Mesendoderm (in vitro differentiated cells): ENCODE results near the gene STOM.
A peak's percentile ranks its signal among the peaks of the same experiment; 100 is the strongest.

Experiments
- DNase-seq: peaks from one replicate; pipeline ENCODE4 v3.0.0; 2013
- H2AK5ac ChIP-seq: 2 replicates; pipeline ENCODE4 v1.6.1; 2013; ENCODE audit warnings: low read length, inconsistent platforms
- H2BK120ac ChIP-seq: 2 replicates; pipeline ENCODE4 v1.6.1; 2013; ENCODE audit warnings: low read depth, mild to moderate bottlenecking, low read length, moderate library complexity, mixed read lengths
- H2BK15ac ChIP-seq: replicated peaks from 2 replicates; pipeline ENCODE4 v1.6.1; 2013; ENCODE audit warnings: low read depth, mild to moderate bottlenecking, moderate library complexity
- H2BK5ac ChIP-seq: 2 replicates; pipeline ENCODE4 v1.6.1; 2013; ENCODE audit warnings: low read length, inconsistent platforms
- H3K18ac ChIP-seq: 2 replicates; pipeline ENCODE4 v1.6.1; 2013; ENCODE audit warnings: mild to moderate bottlenecking, low read length, mixed read lengths
- H3K23ac ChIP-seq: one replicate; pipeline ENCODE4 v1.6.1; 2013; ENCODE audit warnings: low read length
- H3K27ac ChIP-seq: 2 replicates; pipeline ENCODE4 v1.5.1; 2013; ENCODE audit warnings: low read depth, mild to moderate bottlenecking, inconsistent platforms, low read length, moderate library complexity
- H3K27me3 ChIP-seq: 2 replicates; pipeline ENCODE4 v1.6.1; 2013; ENCODE audit warnings: low read length, control low read depth, mild to moderate bottlenecking, inconsistent platforms; ENCODE audit not compliant: insufficient read depth, poor library complexity
- H3K36me3 ChIP-seq: 2 replicates; pipeline ENCODE4 v1.6.1; 2013; ENCODE audit warnings: low read length, inconsistent platforms; ENCODE audit not compliant: control insufficient read depth, insufficient read depth
- H3K4ac ChIP-seq: one replicate; pipeline ENCODE4 v1.6.1; 2013; ENCODE audit warnings: low read depth, mild to moderate bottlenecking, low read length, moderate library complexity
- H3K4me1 ChIP-seq: 2 replicates; pipeline ENCODE4 v1.6.1; 2013; ENCODE audit warnings: low read depth, low read length, inconsistent platforms; ENCODE audit not compliant: control insufficient read depth
- H3K4me2 ChIP-seq: 2 replicates; pipeline ENCODE4 v1.6.1; 2013; ENCODE audit warnings: low read length
- H3K4me3 ChIP-seq: 2 replicates; pipeline ENCODE4 v1.5.1; 2013; ENCODE audit warnings: mild to moderate bottlenecking, low read length
- H3K56ac ChIP-seq: one replicate; pipeline ENCODE4 v1.6.1; 2013; ENCODE audit warnings: low read length
- H3K79me1 ChIP-seq: 2 replicates; pipeline ENCODE4 v1.6.1; 2013; ENCODE audit warnings: low read length, inconsistent platforms
- H3K79me2 ChIP-seq: 2 replicates; pipeline ENCODE4 v1.6.1; 2013; ENCODE audit warnings: mild to moderate bottlenecking, low read length; ENCODE audit not compliant: control insufficient read depth, insufficient read depth
- H3K9ac ChIP-seq: 2 replicates; pipeline ENCODE4 v1.6.1; 2013; ENCODE audit warnings: low read length, inconsistent platforms
- H4K5ac ChIP-seq: one replicate; pipeline ENCODE4 v1.6.1; 2013; ENCODE audit warnings: low read length
- H4K8ac ChIP-seq: one replicate; pipeline ENCODE4 v1.6.1; 2013; ENCODE audit warnings: low read depth, mild to moderate bottlenecking, control low read depth, low read length, moderate library complexity
- WGBS: extraction: QIAGEN DNeasy Blood & Tissue Kit; methylation state at CpG from one replicate; pipeline ENCODE4 v1.1.7; 2013; ENCODE audit warnings: low lambda C conversion rate, missing lambda C conversion rate; ENCODE audit not compliant: insufficient coverage; ENCODE audit errors: extremely low coverage; 5-methylcytosine and 5-hydroxymethylcytosine counted together

STOM gene

GRCh38 chr9:121299467-121300282, 70.4 kb downstream of the STOM start:
- H3K56ac ChIP-seq = peak overlapping the region; percentile 83
- peak overlapping the region; percentile 24 for H3K4me3 ChIP-seq
- H3K36me3 ChIP-seq = no peaks in the 10 kb centered on the region
- H3K4me1 ChIP-seq = peaks cover 2% of the 10 kb centered on the region
- H3K23ac ChIP-seq = no peak overlapping the region
- H3K4me2 ChIP-seq = peak overlapping the region; percentile 50
- no peak overlapping the region for H2BK15ac ChIP-seq
- no peaks in the 10 kb centered on the region for H3K79me1 ChIP-seq
- DNase-seq = no peak
- H2AK5ac ChIP-seq = no peak overlapping the region
- H2BK5ac ChIP-seq = no peak overlapping the region
- no peaks in the 10 kb centered on the region for H3K79me2 ChIP-seq
- no peak overlapping the region for H4K8ac ChIP-seq
- no peak overlapping the region for H4K5ac ChIP-seq
- H3K27ac ChIP-seq = peak overlapping the region; percentile 71
- H2BK120ac ChIP-seq = no peak overlapping the region
- no peaks in the 10 kb centered on the region for H3K27me3 ChIP-seq
- peak overlapping the region; percentile 58 for H3K9ac ChIP-seq
- H3K18ac ChIP-seq = peak overlapping the region; percentile 64
- no CpG with 5 or more reads among the region's 74 CpGs for WGBS
- no peak overlapping the region for H3K4ac ChIP-seq

DNA sequence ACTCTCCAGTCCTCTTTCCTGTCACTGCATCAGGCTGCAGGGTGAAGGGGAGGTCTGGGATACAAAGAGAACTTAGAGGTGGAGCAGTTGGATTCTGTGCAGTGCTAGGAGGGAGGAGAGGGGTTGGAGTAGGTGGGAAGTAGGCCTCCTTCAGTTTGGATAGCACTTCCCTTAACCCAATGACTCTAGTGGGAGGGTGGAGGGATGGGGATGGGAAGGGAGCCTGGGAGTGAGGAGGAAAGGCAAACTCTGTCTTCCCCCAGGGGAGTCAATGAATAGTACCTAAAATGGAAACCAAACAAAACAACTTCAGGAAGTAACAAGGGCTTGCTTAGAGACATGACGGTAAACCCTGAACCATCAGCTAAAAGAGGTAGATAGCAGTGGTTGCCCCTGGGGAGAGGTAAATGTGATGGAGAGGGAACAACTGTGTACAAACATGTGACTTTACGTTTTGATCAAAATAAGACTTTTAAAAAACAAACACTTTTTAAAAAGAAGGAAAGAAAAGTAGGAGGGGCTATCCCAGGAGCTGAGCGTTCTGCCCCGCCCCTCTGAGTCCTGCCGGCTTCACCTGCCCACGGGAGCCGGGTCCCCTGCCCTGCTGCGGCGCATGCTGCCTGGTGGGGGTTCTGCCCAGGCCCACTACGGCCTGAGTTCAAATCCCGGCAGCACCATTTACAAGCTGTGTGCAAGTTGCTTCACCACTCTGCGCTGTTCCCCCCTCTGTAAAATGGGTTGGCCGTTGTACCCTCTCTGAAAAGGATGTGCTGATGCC, 71.2 kb downstream of the STOM start:
- Histone ChIP-seq H3K23ac (no peak overlapping the region), H3K4me2 (peak overlapping the region; percentile 28), H3K4ac (no peak overlapping the region), H3K36me3 (no peaks in the 10 kb centered on the region), H3K79me1 (no peaks in the 10 kb centered on the region), H4K5ac (no peak overlapping the region), H3K18ac (peak overlapping the region; percentile 64), H3K79me2 (no peaks in the 10 kb centered on the region), H3K4me3 (no peak overlapping the region), H3K9ac (peak overlapping the region; percentile 58), H2BK5ac (no peak overlapping the region), H2BK15ac (no peak overlapping the region), H3K27ac (peak overlapping the region; percentile 71), H2AK5ac (no peak overlapping the region), H4K8ac (no peak overlapping the region), H2BK120ac (no peak overlapping the region), H3K4me1 (peaks cover 2% of the 10 kb centered on the region), H3K27me3 (no peaks in the 10 kb centered on the region), H3K56ac (peak overlapping the region; percentile 83)
- peak; percentile 83 for DNase-seq
- no CpG with 5 or more reads among the region's 13 CpGs for WGBS

DNA sequence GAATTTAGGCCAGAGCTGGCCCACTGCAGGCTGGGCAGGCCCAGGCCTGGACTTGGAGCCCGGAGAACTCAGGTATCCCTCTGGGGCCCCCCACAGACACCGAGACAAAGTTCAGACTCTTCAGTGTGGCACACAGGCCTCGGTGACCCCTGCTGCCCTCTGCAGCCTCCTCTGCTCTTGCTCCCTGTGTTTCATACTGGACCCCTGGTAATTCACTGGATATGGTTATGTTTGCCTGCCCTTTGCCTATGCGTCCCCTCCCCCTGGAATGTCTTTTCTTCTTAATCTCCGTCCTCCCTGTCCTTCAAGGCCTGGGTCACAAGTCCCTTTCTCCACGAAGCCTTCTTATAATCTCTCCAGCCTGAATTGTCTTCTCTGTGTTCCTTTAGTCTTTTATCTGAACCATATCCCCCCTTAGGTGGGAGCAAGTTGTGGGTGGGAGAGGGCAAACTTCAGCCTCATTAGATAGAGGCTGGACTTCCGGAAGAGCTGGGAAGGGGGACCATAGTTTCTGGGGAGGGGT, 72.0 kb downstream of the STOM start:
- Histone ChIP-seq H3K36me3 (no peaks in the 10 kb centered on the region), H3K79me2 (no peaks in the 10 kb centered on the region), H3K27ac (peak overlapping the region; percentile 4), H2BK5ac (no peak overlapping the region), H3K4ac (no peak overlapping the region), H3K4me3 (no peak overlapping the region), H2BK15ac (no peak overlapping the region), H3K27me3 (no peaks in the 10 kb centered on the region), H4K8ac (no peak overlapping the region), H3K56ac (no peak overlapping the region), H2AK5ac (no peak overlapping the region), H3K23ac (no peak overlapping the region), H3K4me1 (peaks cover 2% of the 10 kb centered on the region), H2BK120ac (no peak overlapping the region), H4K5ac (no peak overlapping the region), H3K79me1 (no peaks in the 10 kb centered on the region), H3K9ac (no peak overlapping the region), H3K18ac (no peak overlapping the region), H3K4me2 (no peak overlapping the region)
- DNase-seq = no peak
- WGBS = no CpG with 5 or more reads among the region's 7 CpGs

GRCh38 chr9:121297389-121297788, 72.7 kb downstream of the STOM start:
- Histone ChIP-seq H3K27ac (no peak overlapping the region), H3K36me3 (no peaks in the 10 kb centered on the region), H3K9ac (no peak overlapping the region), H3K4ac (no peak overlapping the region), H4K8ac (no peak overlapping the region), H2BK120ac (no peak overlapping the region), H3K79me1 (no peaks in the 10 kb centered on the region), H2BK5ac (no peak overlapping the region), H3K56ac (no peak overlapping the region), H3K4me3 (no peak overlapping the region), H2AK5ac (no peak overlapping the region), H3K4me1 (peaks cover 2% of the 10 kb centered on the region), H2BK15ac (no peak overlapping the region), H3K79me2 (no peaks in the 10 kb centered on the region), H3K23ac (no peak overlapping the region), H3K4me2 (no peak overlapping the region), H3K27me3 (no peaks in the 10 kb centered on the region), H4K5ac (no peak overlapping the region), H3K18ac (no peak overlapping the region)
- no CpG with 5 or more reads among the region's 4 CpGs for WGBS
- DNase-seq = no peak

DNA sequence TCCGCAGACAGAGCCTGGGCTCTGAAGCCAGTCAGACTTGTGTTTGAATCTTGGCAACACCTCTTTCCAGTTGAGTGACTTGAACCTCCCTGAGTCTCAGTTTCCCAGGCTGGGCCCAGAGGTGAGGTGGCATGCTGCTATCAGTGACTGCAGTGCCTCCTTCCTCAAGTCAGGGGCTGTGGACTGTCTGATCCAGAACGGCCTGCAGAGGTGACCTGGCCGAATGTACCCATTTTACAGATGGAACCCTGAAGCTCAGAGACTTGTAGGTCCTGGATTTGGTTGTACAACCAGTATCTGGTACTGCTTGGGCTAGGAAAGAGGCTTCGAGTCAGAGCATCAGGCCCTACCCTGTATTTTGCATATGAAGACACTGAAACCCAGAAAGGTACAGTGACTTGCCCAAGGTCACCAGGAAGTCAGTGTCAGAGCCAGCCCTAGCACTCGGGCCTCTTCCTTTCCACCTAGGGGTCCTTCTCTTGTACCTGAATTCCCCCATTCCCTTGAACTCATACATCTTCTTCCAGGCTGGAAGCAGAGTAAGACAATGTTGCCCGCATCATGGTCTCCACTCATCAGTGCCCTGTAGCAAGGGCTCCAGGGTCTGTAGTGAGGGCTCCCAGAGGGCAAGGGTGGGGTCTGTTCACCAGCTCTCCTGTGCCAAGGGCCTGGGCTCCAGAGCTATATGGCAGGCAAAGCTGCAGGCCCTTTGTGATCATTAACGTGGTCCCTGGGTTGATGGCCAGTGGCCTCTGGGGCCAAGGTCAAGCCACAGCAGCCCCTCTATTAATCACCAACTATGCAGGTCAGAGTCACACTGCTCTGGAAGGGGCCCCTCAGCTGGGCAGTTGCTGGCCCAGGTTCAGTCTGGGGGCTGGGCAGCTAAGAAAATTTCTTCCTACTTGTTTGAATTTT, 73.6 kb downstream of the STOM start:
- Histone ChIP-seq H3K27ac (no peak overlapping the region), H3K79me1 (no peaks in the 10 kb centered on the region), H3K4me2 (no peak overlapping the region), H2BK120ac (no peak overlapping the region), H4K8ac (no peak overlapping the region), H3K18ac (no peak overlapping the region), H3K36me3 (no peaks in the 10 kb centered on the region), H2BK15ac (no peak overlapping the region), H3K79me2 (no peaks in the 10 kb centered on the region), H4K5ac (no peak overlapping the region), H2BK5ac (no peak overlapping the region), H3K4me1 (peaks cover 2% of the 10 kb centered on the region), H3K56ac (no peak overlapping the region), H3K27me3 (no peaks in the 10 kb centered on the region), H3K4ac (no peak overlapping the region), H3K9ac (no peak overlapping the region), H2AK5ac (no peak overlapping the region), H3K4me3 (no peak overlapping the region), H3K23ac (no peak overlapping the region)
- no peak for DNase-seq
- no CpG with 5 or more reads among the region's 7 CpGs for WGBS
